Measurements from ENCODE around the gene ABCC4. TPM values are rescaled to one million over a fixed set of nuclear protein-coding genes. Genes with fewer than 3 reads are reported as not detected.

ABCC4 gene
- total RNA-seq, 1 donor from 2014 or later, result 20.9 TPM

- H3K4me1 Mint-ChIP-seq, result no peaks in the 10 kb centered on the region
- no peaks in the 10 kb centered on the region for H3K36me3 Mint-ChIP-seq (ENCODE audit: low read depth)
- no peak overlapping the region for H3K27ac Mint-ChIP-seq
- intact Hi-C loops (cut with micrococcal nuclease), result no loop called here
- no peak overlapping the region for H3K4me3 Mint-ChIP-seq
- no peaks in the 10 kb centered on the region for H3K27me3 Mint-ChIP-seq
- H3K9me3 Mint-ChIP-seq, result no peaks in the 10 kb centered on the region
- no peak for DNase-seq
Measured at GRCh38 chr13:94984958-94985357, 316.3 kb downstream of the ABCC4 start.

- Mint-ChIP-seq H3K27me3 (no peaks in the 10 kb centered on the region), H3K36me3 (ENCODE audit: low read depth) (no peaks in the 10 kb centered on the region), H3K4me1 (no peaks in the 10 kb centered on the region), H3K4me3 (no peak overlapping the region), H3K9me3 (no peaks in the 10 kb centered on the region), H3K27ac (no peak overlapping the region)
- intact Hi-C loops (cut with micrococcal nuclease), result no loop called here
- DNase-seq, result no peak
Measured at GRCh38 chr13:94978516-94978915, 322.7 kb downstream of the ABCC4 start.

GRCh38 chr13:94974015-94974951 lies 327.0 kb downstream of the ABCC4 start:
- no peaks in the 10 kb centered on the region for H3K9me3 Mint-ChIP-seq
- H3K27ac Mint-ChIP-seq, result no peak overlapping the region
- H3K4me3 Mint-ChIP-seq, result no peak overlapping the region
- H3K36me3 Mint-ChIP-seq (ENCODE audit: low read depth), result no peaks in the 10 kb centered on the region
- H3K27me3 Mint-ChIP-seq, result peaks cover 19% of the 10 kb centered on the region
- intact Hi-C loops (cut with micrococcal nuclease), result no loop called here
- no peaks in the 10 kb centered on the region for H3K4me1 Mint-ChIP-seq
- no peak for DNase-seq

GRCh38 chr13:94972262-94972661 lies 329.0 kb downstream of the ABCC4 start:
- H3K36me3 Mint-ChIP-seq (ENCODE audit: low read depth), result no peaks in the 10 kb centered on the region
- H3K27me3 Mint-ChIP-seq, result peaks cover 29% of the 10 kb centered on the region
- DNase-seq, result no peak
- intact Hi-C loops (cut with micrococcal nuclease), result no loop called here
- H3K27ac Mint-ChIP-seq, result no peak overlapping the region
- no peaks in the 10 kb centered on the region for H3K9me3 Mint-ChIP-seq
- H3K4me1 Mint-ChIP-seq, result peaks cover 2% of the 10 kb centered on the region
- no peak overlapping the region for H3K4me3 Mint-ChIP-seq

Measured in activated CD4-positive, alpha-beta T cell treated with anti-CD3 and anti-CD28 coated beads, Interleukin-2, amount 10 ng/mL, durations not matched to agents 24 days and 14 days (primary cell).